Mammary epithelial cell (primary cell): ENCODE data around the gene GOLGA8J.

ENCODE experiments used
- EZH2 ChIP-seq: IDR thresholded peaks from 2 replicates; pipeline ENCODE4 v1.6.1; 2012; ENCODE audit warnings: low read length, inconsistent platforms, borderline replicate concordance
- TF ChIP-seq, protein P1 (sequence below), 2 donors: IDR thresholded peaks in 1 of 2; conservative IDR thresholded peaks in 1 of 2; 2 replicates each; pipeline ENCODE4 v1.5.1; 2011 to 2012; ENCODE audit warnings: inconsistent platforms in 2 of 2, low read length in 2 of 2, mild to moderate bottlenecking in 2 of 2, control low read depth in 1 of 2, low read depth in 1 of 2; ENCODE audit not compliant: insufficient read depth in 1 of 2; ENCODE audit errors: extremely low read depth in 1 of 2

DNA sequence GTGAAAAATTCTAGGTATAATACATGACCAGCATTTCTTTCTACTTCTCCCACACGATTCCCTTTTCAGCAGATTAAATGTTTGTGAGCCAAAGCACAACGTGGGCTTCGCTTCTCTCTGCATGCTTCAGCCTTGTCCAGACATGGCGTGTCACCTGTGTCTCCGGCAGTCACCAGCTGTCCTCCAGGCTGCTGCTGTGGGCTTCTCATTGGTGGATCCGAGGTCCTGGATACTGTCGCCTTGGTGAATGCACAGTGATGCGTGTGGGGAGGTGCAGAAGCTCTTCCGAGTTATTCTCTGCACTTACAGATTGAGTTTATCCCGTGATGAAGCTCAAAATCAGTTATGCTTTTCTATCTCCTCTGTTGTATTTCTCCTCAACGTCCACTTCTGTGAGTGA, 23.0 kb upstream of the GOLGA8J start:
- TF ChIP-seq, protein P1, sequence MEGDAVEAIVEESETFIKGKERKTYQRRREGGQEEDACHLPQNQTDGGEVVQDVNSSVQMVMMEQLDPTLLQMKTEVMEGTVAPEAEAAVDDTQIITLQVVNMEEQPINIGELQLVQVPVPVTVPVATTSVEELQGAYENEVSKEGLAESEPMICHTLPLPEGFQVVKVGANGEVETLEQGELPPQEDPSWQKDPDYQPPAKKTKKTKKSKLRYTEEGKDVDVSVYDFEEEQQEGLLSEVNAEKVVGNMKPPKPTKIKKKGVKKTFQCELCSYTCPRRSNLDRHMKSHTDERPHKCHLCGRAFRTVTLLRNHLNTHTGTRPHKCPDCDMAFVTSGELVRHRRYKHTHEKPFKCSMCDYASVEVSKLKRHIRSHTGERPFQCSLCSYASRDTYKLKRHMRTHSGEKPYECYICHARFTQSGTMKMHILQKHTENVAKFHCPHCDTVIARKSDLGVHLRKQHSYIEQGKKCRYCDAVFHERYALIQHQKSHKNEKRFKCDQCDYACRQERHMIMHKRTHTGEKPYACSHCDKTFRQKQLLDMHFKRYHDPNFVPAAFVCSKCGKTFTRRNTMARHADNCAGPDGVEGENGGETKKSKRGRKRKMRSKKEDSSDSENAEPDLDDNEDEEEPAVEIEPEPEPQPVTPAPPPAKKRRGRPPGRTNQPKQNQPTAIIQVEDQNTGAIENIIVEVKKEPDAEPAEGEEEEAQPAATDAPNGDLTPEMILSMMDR (conservative IDR thresholded peaks at IDR 0.05 in 1 of 2, IDR thresholded peaks at IDR 0.05 in 1 of 2; ENCODE audit: extremely low read depth in 1 of 2, insufficient read depth in 1 of 2, low read depth in 1 of 2, low read length in 2 of 2) = no peak
- TF ChIP-seq EZH2 = no peak
